Fibroblast of pulmonary artery (primary cell): ENCODE data around the gene HOXB3.

Source experiments
- DNase-seq: peaks from one replicate; pipeline ENCODE4 v3.0.0-alpha.2; 2010; ENCODE audit warnings: low read depth
- H3K4me3 ChIP-seq: replicated peaks from 2 replicates; pipeline ENCODE4 v1.5.1; 2011; ENCODE audit warnings: low read depth, mild to moderate bottlenecking, control low read depth, low read length, moderate library complexity
- TF ChIP-seq, protein P1 (sequence below): IDR thresholded peaks from 2 replicates; pipeline ENCODE4 v1.5.1; 2011; ENCODE audit warnings: mild to moderate bottlenecking, control low read depth, low read length, inconsistent platforms; ENCODE audit errors: missing control alignments

Gene HOXB3

DNA sequence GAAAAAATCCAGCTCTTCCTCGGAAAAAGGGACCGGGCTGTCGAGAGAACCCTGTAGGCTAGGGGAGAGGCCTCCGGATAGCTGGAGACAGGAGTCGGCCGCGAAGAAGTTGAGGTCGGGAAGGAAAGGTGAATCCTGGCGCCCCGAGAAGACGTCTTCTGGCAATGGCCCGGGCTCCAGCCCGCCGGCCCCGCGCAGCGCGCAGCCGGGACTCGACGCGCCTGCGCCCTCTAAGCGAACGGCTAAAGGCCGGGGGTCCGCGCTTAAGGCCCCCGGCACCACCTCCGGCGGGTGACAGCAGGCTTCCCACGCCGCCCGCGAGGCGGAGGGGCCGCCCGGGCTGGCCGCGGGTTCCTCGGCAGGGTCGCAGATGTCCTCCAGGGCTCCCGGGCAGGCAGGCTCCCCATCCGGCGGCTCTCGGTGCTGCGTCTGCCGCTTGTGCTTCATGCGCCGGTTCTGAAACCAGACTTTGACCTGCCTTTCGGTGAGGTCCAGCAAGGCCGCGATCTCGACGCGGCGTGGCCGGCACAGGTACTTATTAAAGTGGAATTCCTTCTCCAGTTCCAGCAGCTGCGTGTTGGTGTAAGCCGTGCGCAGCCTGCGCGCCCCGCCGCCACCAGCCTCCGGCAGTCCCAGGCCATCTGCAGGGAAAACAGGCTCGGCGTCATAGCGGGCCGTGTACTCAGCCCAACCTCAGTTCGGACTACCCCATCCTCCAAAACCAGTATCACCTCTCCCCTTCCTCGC is 46.8 kb downstream of the HOXB3 start:
- TF ChIP-seq, protein P1, sequence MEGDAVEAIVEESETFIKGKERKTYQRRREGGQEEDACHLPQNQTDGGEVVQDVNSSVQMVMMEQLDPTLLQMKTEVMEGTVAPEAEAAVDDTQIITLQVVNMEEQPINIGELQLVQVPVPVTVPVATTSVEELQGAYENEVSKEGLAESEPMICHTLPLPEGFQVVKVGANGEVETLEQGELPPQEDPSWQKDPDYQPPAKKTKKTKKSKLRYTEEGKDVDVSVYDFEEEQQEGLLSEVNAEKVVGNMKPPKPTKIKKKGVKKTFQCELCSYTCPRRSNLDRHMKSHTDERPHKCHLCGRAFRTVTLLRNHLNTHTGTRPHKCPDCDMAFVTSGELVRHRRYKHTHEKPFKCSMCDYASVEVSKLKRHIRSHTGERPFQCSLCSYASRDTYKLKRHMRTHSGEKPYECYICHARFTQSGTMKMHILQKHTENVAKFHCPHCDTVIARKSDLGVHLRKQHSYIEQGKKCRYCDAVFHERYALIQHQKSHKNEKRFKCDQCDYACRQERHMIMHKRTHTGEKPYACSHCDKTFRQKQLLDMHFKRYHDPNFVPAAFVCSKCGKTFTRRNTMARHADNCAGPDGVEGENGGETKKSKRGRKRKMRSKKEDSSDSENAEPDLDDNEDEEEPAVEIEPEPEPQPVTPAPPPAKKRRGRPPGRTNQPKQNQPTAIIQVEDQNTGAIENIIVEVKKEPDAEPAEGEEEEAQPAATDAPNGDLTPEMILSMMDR: peak; percentile 3
- peak; percentile 66 for DNase-seq
- H3K4me3 ChIP-seq: peak overlapping the region; percentile 80

DNA sequence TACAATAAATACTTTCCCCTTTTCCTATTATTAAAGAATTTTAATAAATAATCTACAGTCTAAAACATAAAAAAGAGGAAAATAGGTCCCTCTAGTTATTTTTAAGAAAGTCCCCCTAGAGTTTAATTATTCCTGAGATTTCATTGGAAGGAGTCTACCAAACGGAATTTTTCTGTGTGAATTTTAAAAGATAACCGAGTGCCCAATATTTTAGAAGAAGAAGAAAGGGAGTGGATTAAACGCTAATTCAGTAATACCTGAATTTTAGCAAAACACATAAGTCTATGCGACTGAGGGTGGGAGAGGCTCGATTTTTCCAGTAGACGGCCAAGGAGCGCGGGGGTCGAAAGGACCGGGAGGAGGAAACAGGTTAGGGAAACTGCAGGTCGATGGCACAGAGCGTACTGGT is 47.3 kb downstream of the HOXB3 start:
- DNase-seq: no peak
- peak overlapping the region; percentile 80 for H3K4me3 ChIP-seq
- TF ChIP-seq, protein P1: no peak

DNA sequence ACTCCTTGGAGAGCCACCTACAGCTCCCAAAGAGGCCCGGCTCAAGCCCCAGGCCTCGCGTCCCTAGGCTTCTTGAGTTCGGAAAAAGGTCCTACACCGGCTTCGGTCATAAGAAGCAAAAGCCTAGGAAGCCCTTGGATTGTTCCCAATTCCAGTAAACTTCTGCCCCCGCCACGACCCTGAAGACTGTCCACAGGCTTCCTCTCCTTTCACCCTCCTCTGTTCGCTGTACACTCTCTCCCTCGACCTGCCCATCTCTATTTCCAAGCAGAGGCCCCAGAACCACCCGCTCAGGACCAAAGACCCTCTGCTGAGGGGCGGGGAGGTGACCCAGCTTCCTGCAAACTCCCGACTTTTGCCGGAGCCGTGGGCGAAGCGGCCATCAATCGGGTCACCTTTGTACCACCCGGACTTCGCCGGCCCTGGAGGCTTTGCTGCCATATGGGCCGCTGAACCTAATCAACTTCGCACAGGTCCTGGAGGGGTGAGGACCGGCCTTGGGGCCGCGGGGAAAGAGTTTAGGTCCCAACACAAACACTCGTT is 47.9 kb downstream of the HOXB3 start:
- peak; percentile 51 for DNase-seq
- TF ChIP-seq, protein P1: no peak
- peak overlapping the region; percentile 80 for H3K4me3 ChIP-seq

DNA sequence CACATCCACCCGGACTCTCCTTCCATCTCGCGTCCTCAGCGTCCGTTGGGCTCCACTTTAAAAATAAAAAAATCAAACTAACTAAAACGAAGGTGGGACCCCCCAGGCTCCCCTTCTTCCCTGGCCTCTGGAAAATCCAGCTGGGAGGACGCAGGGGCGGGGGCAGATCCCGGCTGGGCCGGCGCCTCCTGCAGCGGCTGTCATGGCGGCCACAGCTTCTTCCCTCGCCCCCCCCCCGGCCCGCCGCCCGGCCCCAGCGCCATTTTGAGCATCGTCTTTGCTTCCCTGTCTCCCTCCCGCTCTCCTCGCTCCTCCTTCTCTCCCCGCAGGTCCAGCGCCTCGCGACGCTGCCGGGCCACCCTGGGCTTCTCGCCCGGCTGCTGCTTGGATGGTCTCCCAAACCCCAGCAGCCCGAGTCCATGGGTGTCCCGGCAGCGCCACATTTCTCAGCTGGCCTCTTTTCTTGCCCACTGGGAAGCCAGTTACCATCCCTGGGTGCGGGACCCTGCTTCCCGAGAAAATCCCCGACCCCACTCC is 48.4 kb downstream of the HOXB3 start:
- peak; percentile 75 for DNase-seq
- TF ChIP-seq, protein P1: no peak
- H3K4me3 ChIP-seq: peak overlapping the region; percentile 80

DNA sequence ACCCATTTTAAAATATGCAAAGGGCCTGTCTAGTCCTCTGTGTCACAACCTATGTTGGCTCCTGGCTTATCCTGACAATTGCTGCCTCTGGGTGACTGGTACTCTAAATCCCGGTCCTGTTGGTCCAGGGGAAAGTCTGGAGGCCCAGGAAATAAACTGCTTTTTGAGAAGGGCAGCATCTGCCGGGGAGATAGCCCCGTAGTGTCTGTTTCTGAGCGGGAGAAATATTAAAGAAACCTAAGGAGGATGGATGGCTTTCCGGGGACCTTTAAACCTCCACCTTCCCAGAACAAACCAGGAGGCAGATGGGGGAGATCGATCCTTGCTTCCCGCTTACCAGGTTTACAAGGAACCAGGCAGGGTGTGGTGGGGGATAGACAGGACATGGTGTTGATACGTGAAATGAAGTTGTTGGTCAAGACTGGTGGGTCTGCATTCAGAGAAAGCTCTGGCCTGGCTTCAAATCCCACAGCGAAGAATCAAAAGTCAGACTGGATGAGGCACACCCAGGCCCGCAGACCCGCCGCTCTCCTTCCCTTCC is 48.9 kb downstream of the HOXB3 start:
- TF ChIP-seq, protein P1: no peak
- DNase-seq: no peak
- H3K4me3 ChIP-seq: peak overlapping the region; percentile 80

DNA sequence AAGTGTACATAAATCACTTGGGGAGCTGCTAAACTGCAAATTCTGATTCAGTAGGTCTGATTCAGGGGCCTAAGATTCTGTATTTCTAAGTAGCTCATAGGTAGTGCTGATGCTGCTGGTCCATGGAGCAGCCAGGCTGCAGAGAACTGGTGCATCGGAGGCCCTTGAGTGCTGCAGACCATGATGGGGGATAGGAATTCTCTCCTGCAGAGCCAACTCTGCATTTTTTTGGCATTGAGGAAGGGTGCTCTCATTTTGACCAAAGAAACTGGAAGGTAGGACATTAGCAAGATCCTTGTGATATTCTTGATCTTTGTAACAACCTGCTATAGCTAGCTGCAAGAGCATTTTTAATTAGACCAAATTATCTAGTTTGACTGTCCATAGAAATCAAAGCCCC is 49.8 kb downstream of the HOXB3 start:
- no peak overlapping the region for H3K4me3 ChIP-seq

More for the DNA sequence above, 49.8 kb downstream of the HOXB3 start:
- DNase-seq: no peak
- TF ChIP-seq, protein P1: no peak
